SU-DHL-6 (cell line): Measurements from ENCODE around the gene GJA4.

Source experiments
- H2AFZ ChIP-seq: fragments of 200-600 bp; sonication (generic); 2 replicates; pipeline ENCODE4 v1.6.1; 2014; ENCODE audit warnings: low read depth, mild to moderate bottlenecking, moderate library complexity, mixed read lengths, antibody characterized with exemption, low read length; ENCODE audit not compliant: severe bottlenecking
- H3F3A ChIP-seq: fragments of 200-600 bp; shearing (Covaris generic); 2 replicates; pipeline ENCODE4 v1.6.0; 2016; ENCODE audit warnings: antibody characterized with exemption, mild to moderate bottlenecking; ENCODE audit not compliant: insufficient read depth
- H3K27ac ChIP-seq: fragments of 200-600 bp; sonication (generic); 2 replicates; pipeline ENCODE4 v1.5.1; 2016; ENCODE audit warnings: low read depth, mild to moderate bottlenecking, low read length, moderate library complexity, mixed read lengths
- H3K27me3 ChIP-seq: fragments of 200-600 bp; sonication (generic), shearing (Covaris generic); 2 replicates; pipeline ENCODE4 v1.6.0; 2014; ENCODE audit warnings: mild to moderate bottlenecking, low read length
- H3K36me3 ChIP-seq: fragments of 200-600 bp; sonication (generic); 2 replicates; pipeline ENCODE4 v1.6.1; 2014; ENCODE audit warnings: mild to moderate bottlenecking, low read length, mixed read lengths
- H3K4me2 ChIP-seq: fragments of 300-600, 200-600 bp; shearing (Covaris generic), sonication (generic); 2 replicates; pipeline ENCODE4 v1.6.0; 2014; ENCODE audit warnings: low read length, low read depth, mild to moderate bottlenecking; ENCODE audit not compliant: poor library complexity, severe bottlenecking
- H3K4me3 ChIP-seq: fragments of 200-600 bp; sonication (generic); 2 replicates; pipeline ENCODE4 v1.5.1; 2014; ENCODE audit warnings: antibody characterized with exemption, low read length, mild to moderate bottlenecking, mixed read lengths; ENCODE audit not compliant: insufficient read depth, poor library complexity, severe bottlenecking
- H3K79me2 ChIP-seq: fragments of 200-600 bp; sonication (generic); 2 replicates; pipeline ENCODE4 v1.6.1; 2014; ENCODE audit warnings: mild to moderate bottlenecking, low read length, moderate library complexity; ENCODE audit not compliant: insufficient read depth
- H3K9ac ChIP-seq: fragments of 200-600 bp; sonication (generic); 2 replicates; pipeline ENCODE4 v1.7.0; 2014; ENCODE audit warnings: mild to moderate bottlenecking, low read length
- H3K9me2 ChIP-seq: fragments of 200-600 bp; sonication (generic); replicated peaks from 2 replicates; pipeline ENCODE4 v1.6.1; 2014; ENCODE audit warnings: low read length; ENCODE audit not compliant: insufficient read depth
- H3K9me3 ChIP-seq: fragments of 200-600 bp; sonication (generic); 2 replicates; pipeline ENCODE4 v1.6.1; 2014; ENCODE audit warnings: low read length, mixed read lengths; ENCODE audit not compliant: insufficient read depth
- H4K20me1 ChIP-seq: fragments of 200-600 bp; sonication (generic); 2 replicates; pipeline ENCODE4 v1.6.1; 2014; ENCODE audit warnings: low read depth, mild to moderate bottlenecking, antibody characterized with exemption, low read length, moderate library complexity, mixed read lengths
- CTCF ChIP-seq: fragments of 200-600 bp; sonication (generic); IDR thresholded peaks from one replicate; pipeline ENCODE4 v1.5.1; 2017; ENCODE audit warnings: antibody characterized with exemption, mild to moderate bottlenecking, low read length, moderate library complexity; ENCODE audit not compliant: insufficient read depth, poor library complexity, severe bottlenecking
- EZH2phosphoT487 ChIP-seq: fragments of 200-600 bp; sonication (generic), shearing (Covaris generic); conservative IDR thresholded peaks from 2 replicates; pipeline ENCODE4 v1.6.1; 2018; ENCODE audit warnings: mild to moderate bottlenecking, antibody characterized with exemption, low read length, moderate library complexity, mixed read lengths

Gene GJA4

GRCh38 chr1:34786521-34787325, 6.1 kb upstream of the GJA4 start:
- H3K9me2 ChIP-seq: no peaks in the 10 kb centered on the region
- no peaks in the 10 kb centered on the region for H3K79me2 ChIP-seq
- H3K9me3 ChIP-seq: no peaks in the 10 kb centered on the region
- H3K27ac ChIP-seq: no peak overlapping the region
- H3F3A ChIP-seq: no peaks in the 10 kb centered on the region
- no peaks in the 10 kb centered on the region for H3K36me3 ChIP-seq
- TF ChIP-seq EZH2phosphoT487 (no peak), CTCF (peak; percentile 64)
- H3K4me2 ChIP-seq: no peak overlapping the region
- no peak overlapping the region for H2AFZ ChIP-seq
- no peaks in the 10 kb centered on the region for H3K27me3 ChIP-seq
- no peak overlapping the region for H3K9ac ChIP-seq
- H3K4me3 ChIP-seq: no peak overlapping the region
- H4K20me1 ChIP-seq: no peaks in the 10 kb centered on the region

- H3K4me3 ChIP-seq: no peak overlapping the region
- no peaks in the 10 kb centered on the region for H3F3A ChIP-seq
- H3K79me2 ChIP-seq: no peaks in the 10 kb centered on the region
- no peaks in the 10 kb centered on the region for H3K9me3 ChIP-seq
- H3K27ac ChIP-seq: no peak overlapping the region
- H3K4me2 ChIP-seq: no peak overlapping the region
- no peak overlapping the region for H2AFZ ChIP-seq
- TF ChIP-seq EZH2phosphoT487 (no peak), CTCF (peak; percentile 17)
- H3K9ac ChIP-seq: no peak overlapping the region
- no peaks in the 10 kb centered on the region for H3K9me2 ChIP-seq
- H3K36me3 ChIP-seq: no peaks in the 10 kb centered on the region
- H4K20me1 ChIP-seq: no peaks in the 10 kb centered on the region
- no peaks in the 10 kb centered on the region for H3K27me3 ChIP-seq
Measured at GRCh38 chr1:34787461-34788420, 5.1 kb upstream of the GJA4 start.

- Histone ChIP-seq H3K79me2 (no peaks in the 10 kb centered on the region), H3F3A (no peaks in the 10 kb centered on the region), H3K9ac (no peak overlapping the region), H4K20me1 (no peaks in the 10 kb centered on the region), H2AFZ (no peak overlapping the region), H3K27me3 (no peaks in the 10 kb centered on the region), H3K9me2 (no peaks in the 10 kb centered on the region), H3K4me3 (no peak overlapping the region), H3K9me3 (no peaks in the 10 kb centered on the region), H3K36me3 (no peaks in the 10 kb centered on the region), H3K4me2 (no peak overlapping the region), H3K27ac (no peak overlapping the region)
- TF ChIP-seq EZH2phosphoT487 (no peak), CTCF (no peak)
Measured at GRCh38 chr1:34790985-34791384, 1.8 kb upstream of the GJA4 start.
